Upper lobe of right lung (tissue), 1 donor: Measurements from ENCODE around the gene PTPRG. TPM values are rescaled to one million over a fixed set of nuclear protein-coding genes. Genes with fewer than 3 reads are reported as not detected.
"Not testable (repeated sequence)": the region's sequence is repeated elsewhere in the genome, so short reads cannot be mapped to it uniquely, and the experiment has no call there.

Source experiments
- ATAC-seq: fragments of 200-7000 bp; cut with Tn5 transposase; one replicate; pipeline ENCODE4 v1.9.1; 2020; ENCODE audit warnings: mild to moderate bottlenecking, moderate library complexity
- DNase-seq: peaks from one replicate; pipeline ENCODE4 v3.0.0-alpha.2; 2020
- H3K27ac ChIP-seq: fragments of 200-600 bp; one replicate; pipeline ENCODE4 v1.8.0; 2022
- H3K27me3 ChIP-seq: fragments of 200-600 bp; one replicate; pipeline ENCODE4 v1.8.0; 2022; ENCODE audit warnings: mild to moderate bottlenecking
- H3K36me3 ChIP-seq: fragments of 200-600 bp; one replicate; pipeline ENCODE4 v1.8.0; 2022
- H3K4me1 ChIP-seq: fragments of 200-600 bp; one replicate; pipeline ENCODE4 v1.8.0; 2022
- H3K4me3 ChIP-seq: fragments of 200-600 bp; one replicate; pipeline ENCODE4 v1.8.0; 2022; ENCODE audit warnings: mild to moderate bottlenecking
- H3K9me3 ChIP-seq: fragments of 200-600 bp; one replicate; pipeline ENCODE4 v1.8.0; 2022
- intact Hi-C: fragments of 100-400 bp; cut with DNase I; formaldehyde crosslinking; loops from one replicate; pipeline ENCODE4 v1.11.0; 2022
- total RNA-seq: library from RNA; stranded (reverse); fragmentation: NEBNext Ultra II Directional; extraction: Animal tissue kit (Norgen Biotek cat#: 25700); gene quantifications from one replicate; pipeline ENCODE4 v1.2.1, GENCODE V29; 2021
- TF ChIP-seq, protein P1 (sequence below): fragments of 200-600 bp; IDR thresholded peaks from one replicate; pipeline ENCODE4 v1.8.0; 2022; ENCODE audit warnings: antibody characterized with exemption
- donor health status: DM: no; HTN: yes; CAD: no; lungs with severe emphysema.

Gene PTPRG
- total RNA-seq, 1 donor from 2014 or later, result 86.7 TPM

- TF ChIP-seq, protein P1, sequence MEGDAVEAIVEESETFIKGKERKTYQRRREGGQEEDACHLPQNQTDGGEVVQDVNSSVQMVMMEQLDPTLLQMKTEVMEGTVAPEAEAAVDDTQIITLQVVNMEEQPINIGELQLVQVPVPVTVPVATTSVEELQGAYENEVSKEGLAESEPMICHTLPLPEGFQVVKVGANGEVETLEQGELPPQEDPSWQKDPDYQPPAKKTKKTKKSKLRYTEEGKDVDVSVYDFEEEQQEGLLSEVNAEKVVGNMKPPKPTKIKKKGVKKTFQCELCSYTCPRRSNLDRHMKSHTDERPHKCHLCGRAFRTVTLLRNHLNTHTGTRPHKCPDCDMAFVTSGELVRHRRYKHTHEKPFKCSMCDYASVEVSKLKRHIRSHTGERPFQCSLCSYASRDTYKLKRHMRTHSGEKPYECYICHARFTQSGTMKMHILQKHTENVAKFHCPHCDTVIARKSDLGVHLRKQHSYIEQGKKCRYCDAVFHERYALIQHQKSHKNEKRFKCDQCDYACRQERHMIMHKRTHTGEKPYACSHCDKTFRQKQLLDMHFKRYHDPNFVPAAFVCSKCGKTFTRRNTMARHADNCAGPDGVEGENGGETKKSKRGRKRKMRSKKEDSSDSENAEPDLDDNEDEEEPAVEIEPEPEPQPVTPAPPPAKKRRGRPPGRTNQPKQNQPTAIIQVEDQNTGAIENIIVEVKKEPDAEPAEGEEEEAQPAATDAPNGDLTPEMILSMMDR, result no peak
- Histone ChIP-seq H3K36me3 (no peaks in the 10 kb centered on the region), H3K27ac (no peak overlapping the region), H3K4me1 (peaks cover 8% of the 10 kb centered on the region), H3K27me3 (no peaks in the 10 kb centered on the region), H3K9me3 (no peaks in the 10 kb centered on the region), H3K4me3 (no peak overlapping the region)
- DNase-seq, result no peak
- ATAC-seq, result no peak
- intact Hi-C loops, result no loop called here
Measured at GRCh38 chr3:61697301-61697700, 135.9 kb downstream of the PTPRG start.

DNA sequence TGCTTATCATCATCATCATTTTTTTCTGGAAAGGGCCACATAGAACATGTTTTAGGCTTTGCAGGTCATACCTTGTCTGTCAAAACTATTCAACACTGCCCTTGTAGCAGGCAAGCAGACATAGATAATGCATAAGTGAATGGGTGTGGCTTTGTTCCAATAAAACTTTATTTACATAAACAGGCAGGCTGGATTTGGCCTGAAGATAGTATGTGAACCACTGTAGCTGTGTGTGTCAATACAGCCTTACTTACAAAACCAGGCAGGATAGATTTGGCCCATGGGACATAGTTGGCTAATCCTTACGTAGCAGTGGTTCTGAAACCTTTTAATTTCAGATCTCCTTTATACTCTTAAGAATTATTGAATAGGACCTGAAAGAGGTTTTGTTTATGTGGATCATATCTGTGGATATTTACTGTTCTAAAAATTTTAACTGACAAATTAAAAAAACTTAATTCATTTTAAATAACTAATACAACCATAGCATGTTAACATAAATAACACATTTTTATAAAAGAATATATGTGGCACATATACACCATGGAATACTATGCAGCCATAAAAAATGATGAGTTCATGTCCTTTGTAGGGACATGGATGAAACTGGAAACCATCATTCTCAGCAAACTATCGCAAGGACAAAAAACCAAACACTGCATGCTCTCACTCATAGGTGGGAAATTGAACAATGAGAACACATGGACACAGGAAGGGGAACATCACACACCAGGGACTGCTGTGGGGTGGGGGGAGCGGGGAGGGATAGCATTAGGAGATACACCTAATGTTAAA is 137.1 kb downstream of the PTPRG start:
- not testable (repeated sequence) for ATAC-seq, H3K36me3 ChIP-seq

DNA sequence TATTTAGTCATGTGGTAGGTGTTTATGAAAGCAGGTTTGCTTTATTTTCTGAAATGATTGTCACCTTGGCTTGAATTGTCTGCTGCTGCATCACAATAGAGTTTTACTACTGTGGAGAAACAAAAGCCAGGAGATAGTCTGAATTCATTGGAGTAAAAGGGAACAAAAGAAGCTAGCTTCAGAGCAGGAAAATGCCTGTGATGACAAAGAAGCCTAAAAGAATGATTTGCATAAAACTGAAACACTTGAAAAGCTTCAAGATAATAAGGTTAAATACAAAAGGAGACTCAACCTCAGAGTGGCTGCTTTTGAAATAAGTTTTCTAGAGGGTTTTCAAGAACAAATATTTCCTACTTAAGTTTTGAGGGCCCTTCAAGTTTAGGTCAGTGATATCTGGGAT is 138.3 kb downstream of the PTPRG start:
- no peak for ATAC-seq
- peaks cover 8% of the 10 kb centered on the region for H3K4me1 ChIP-seq
- no peak overlapping the region for H3K27ac ChIP-seq
- TF ChIP-seq, protein P1, result no peak
- H3K36me3 ChIP-seq, result no peaks in the 10 kb centered on the region
- H3K27me3 ChIP-seq, result no peaks in the 10 kb centered on the region
- no peak for DNase-seq
- intact Hi-C loops, result no loop called here
- H3K4me3 ChIP-seq, result no peak overlapping the region
- no peaks in the 10 kb centered on the region for H3K9me3 ChIP-seq

More for the DNA sequence above, 137.1 kb downstream of the PTPRG start:
- H3K9me3 ChIP-seq, H3K4me3 ChIP-seq, H3K27ac ChIP-seq, intact Hi-C loops, H3K4me1 ChIP-seq, H3K27me3 ChIP-seq, DNase-seq: not testable (repeated sequence)

GRCh38 chr3:61701011-61701410 is 139.6 kb downstream of the PTPRG start:
- Histone ChIP-seq H3K27ac (no peak overlapping the region), H3K4me1 (peaks cover 8% of the 10 kb centered on the region), H3K4me3 (no peak overlapping the region), H3K9me3 (no peaks in the 10 kb centered on the region), H3K27me3 (no peaks in the 10 kb centered on the region), H3K36me3 (no peaks in the 10 kb centered on the region)
- ATAC-seq, result no peak
- intact Hi-C loops, result no loop called here
- TF ChIP-seq, protein P1, result no peak
- no peak for DNase-seq

DNA sequence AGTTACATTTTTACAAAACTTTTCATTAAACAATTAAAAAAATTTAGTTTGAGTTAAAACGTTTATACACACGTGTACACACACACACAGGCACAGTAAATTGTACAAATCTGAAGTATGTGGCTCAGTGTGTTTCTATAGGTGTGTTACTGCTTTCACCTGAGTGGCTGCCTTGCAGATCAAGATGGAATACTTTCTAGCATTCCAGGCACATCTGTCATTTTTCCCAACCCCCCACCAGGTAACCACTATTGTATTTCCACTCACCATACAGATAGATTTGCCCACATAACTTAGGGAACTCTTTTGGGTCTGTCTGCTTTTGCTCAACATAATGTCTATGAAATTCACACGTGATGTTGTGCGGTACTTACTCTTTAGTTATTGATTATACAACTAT is 141.1 kb downstream of the PTPRG start:
- TF ChIP-seq, protein P1, result no peak
- no peak overlapping the region for H3K27ac ChIP-seq
- no peak for ATAC-seq
- intact Hi-C loops, result no loop called here
- H3K4me1 ChIP-seq, result peaks cover 8% of the 10 kb centered on the region
- H3K27me3 ChIP-seq, result no peaks in the 10 kb centered on the region
- no peak for DNase-seq
- H3K9me3 ChIP-seq, result no peaks in the 10 kb centered on the region
- no peak overlapping the region for H3K4me3 ChIP-seq
- H3K36me3 ChIP-seq, result no peaks in the 10 kb centered on the region

DNA sequence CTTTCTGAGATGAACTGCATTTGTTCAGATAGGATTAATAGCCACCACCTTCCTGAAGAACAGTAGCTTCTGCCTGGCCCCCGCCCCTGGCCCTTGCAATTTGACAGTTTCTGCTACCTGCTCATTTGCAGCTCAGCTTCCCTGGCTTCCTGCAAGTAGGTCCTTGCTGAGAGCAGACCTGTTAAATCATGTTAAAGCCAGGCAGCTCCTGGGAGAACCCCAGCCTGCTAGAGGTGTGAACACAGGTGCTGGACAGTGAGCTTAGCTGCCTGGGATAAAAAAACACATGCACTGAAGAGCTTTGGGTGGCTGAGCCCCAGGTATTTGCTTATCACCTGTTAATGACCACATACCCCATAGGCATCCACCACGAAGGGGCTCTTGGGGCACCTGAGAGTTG is 143.4 kb downstream of the PTPRG start:
- DNase-seq (no peak), ATAC-seq (peak; percentile 57)
- H3K4me3 ChIP-seq, result no peak overlapping the region
- no peaks in the 10 kb centered on the region for H3K27me3 ChIP-seq
- H3K9me3 ChIP-seq, result no peaks in the 10 kb centered on the region
- peaks cover under 1% of the 10 kb centered on the region for H3K4me1 ChIP-seq
- TF ChIP-seq, protein P1, result no peak
- intact Hi-C loops, result no loop called here
- H3K36me3 ChIP-seq, result no peaks in the 10 kb centered on the region
- H3K27ac ChIP-seq, result no peak overlapping the region
